Naive thymus-derived CD4-positive, alpha-beta T cell (primary cell): ENCODE results near the gene ACTG2. TPM values are rescaled to one million over a fixed set of nuclear protein-coding genes. Genes with fewer than 3 reads are reported as not detected.
A peak's percentile ranks its signal among the peaks of the same experiment; 100 is the strongest.

Experiments used
- ATAC-seq: fragments of 150-1000 bp; cut with Tn5 transposase; 2 replicates; pipeline ENCODE4 v1.10.0; 2021; ENCODE audit warnings: mild to moderate bottlenecking, moderate library complexity
- CTCF ChIA-PET: fragments of 350-600 bp; sonication (Branson Sonifier 250); formaldehyde crosslinking; loops from one replicate; lab custom pipeline; 2021; ENCODE audit warnings: antibody characterized with exemption; lab: Charles Lee
- POLR2A ChIA-PET: fragments of 350-600 bp; sonication (Branson Sonifier 250); formaldehyde crosslinking; loops from one replicate; lab custom pipeline; 2021; ENCODE audit warnings: antibody characterized with exemption, inconsistent platforms; lab: Charles Lee
- DNase-seq, 9 donors: peaks; one replicate each; pipeline versions ENCODE4 v3.0.0 to v3.0.0-alpha.2; 2020 to 2022; ENCODE audit warnings: mixed read lengths in 1 of 9
- H3K27ac ChIP-seq: one replicate; pipeline ENCODE4 v1.7.0; 2013; ENCODE audit warnings: mild to moderate bottlenecking, low read depth, low read length, moderate library complexity
- H3K27me3 ChIP-seq, 2 donors: one replicate each; pipeline ENCODE4 v1.7.0; 2013; ENCODE audit warnings: low read length in 2 of 2, mild to moderate bottlenecking in 2 of 2, moderate library complexity in 2 of 2; ENCODE audit not compliant: control insufficient read depth in 2 of 2, insufficient read depth in 2 of 2
- H3K36me3 ChIP-seq, 3 experiments: 1 replicate in 2 of 3; 2 replicates in 1 of 3; pipeline ENCODE4 v1.7.0; 2013; ENCODE audit warnings: low read length in 3 of 3, mild to moderate bottlenecking in 3 of 3, moderate library complexity in 1 of 3; ENCODE audit not compliant: insufficient read depth in 3 of 3, control insufficient read depth in 2 of 3
- H3K4me1 ChIP-seq, 2 donors: one replicate each; pipeline ENCODE4 v1.7.0; 2013; ENCODE audit warnings: low read length in 2 of 2, mild to moderate bottlenecking in 2 of 2, moderate library complexity in 1 of 2; ENCODE audit not compliant: control insufficient read depth in 2 of 2, insufficient read depth in 2 of 2
- H3K4me3 ChIP-seq: 2 replicates; pipeline ENCODE4 v1.7.0; 2013; ENCODE audit warnings: mild to moderate bottlenecking, low read length
- H3K9me3 ChIP-seq, 3 experiments: 1 replicate in 2 of 3; 2 replicates in 1 of 3; pipeline ENCODE4 v1.7.0; 2013; ENCODE audit warnings: low read length in 3 of 3; ENCODE audit not compliant: control insufficient read depth in 2 of 3
- H3K27ac Mint-ChIP-seq, 9 donors: one replicate each; pipeline ENCODE4 v1.8.0; 2020 to 2022; ENCODE audit warnings: mixed read lengths in 9 of 9, mild to moderate bottlenecking in 8 of 9, moderate library complexity in 5 of 9, inconsistent platforms in 2 of 9
- H3K27me3 Mint-ChIP-seq, 5 donors: one replicate each; pipeline ENCODE4 v1.8.0; 2021 to 2022; ENCODE audit warnings: mixed read lengths in 5 of 5, mild to moderate bottlenecking in 1 of 5
- H3K36me3 Mint-ChIP-seq, 5 donors: one replicate each; pipeline ENCODE4 v1.8.0; 2020 to 2022; ENCODE audit warnings: mixed read lengths in 5 of 5, mild to moderate bottlenecking in 3 of 5, inconsistent platforms in 1 of 5
- H3K4me1 Mint-ChIP-seq, 7 donors: one replicate each; pipeline ENCODE4 v1.8.0; 2020 to 2022; ENCODE audit warnings: mixed read lengths in 7 of 7, mild to moderate bottlenecking in 3 of 7, inconsistent platforms in 1 of 7
- H3K4me3 Mint-ChIP-seq, 10 donors: one replicate each; pipeline ENCODE4 v1.8.0; 2020 to 2022; ENCODE audit warnings: mild to moderate bottlenecking in 10 of 10, mixed read lengths in 10 of 10, moderate library complexity in 6 of 10, inconsistent platforms in 2 of 10
- H3K9me3 Mint-ChIP-seq, 11 donors: one replicate each; pipeline ENCODE4 v1.8.0; 2020 to 2022; ENCODE audit warnings: mixed read lengths in 11 of 11, mild to moderate bottlenecking in 4 of 11, inconsistent platforms in 1 of 11, moderate library complexity in 1 of 11
- intact Hi-C, 2 donors: fragments of 100-400 bp; cut with micrococcal nuclease; formaldehyde crosslinking; loops; one replicate each; pipeline ENCODE4 v1.15.1; 2023
- polyA plus RNA-seq, 2 donors: library from polyadenylated mRNA; unstranded; fragments of 300-500 nt; fragmentation: Illumina TruSeq; gene quantifications; one replicate each; pipeline ENCODE4 v1.2.3, GENCODE V29; 2021
- total RNA-seq, 6 experiments: library from RNA in 5 of 6; stranded (reverse) in 5 of 6; gene quantifications; 1 replicate in 5 of 6; 2 replicates in 1 of 6; pipeline ENCODE4 v1.2.3 and lab custom pipeline; 2021 to 2026

Gene ACTG2
- total and polyA plus RNA-seq, 7 experiments from 2014 or later = not detected

- Histone ChIP-seq H3K36me3 (peaks cover 0 to 3% (median 0%) of the 10 kb centered on the region in 3 experiments), H3K4me3 (peak within 1 kb of the TSS; percentile 87), H3K9me3 (no peaks in the 10 kb centered on the region), H3K27me3 (no peaks in the 10 kb centered on the region), H3K4me1 (peaks cover 37 to 41% of the 10 kb centered on the region in 2 donors), H3K27ac (peak within 1 kb of the TSS; percentile 98)
- Mint-ChIP-seq H3K27me3 (no peaks in the 10 kb centered on the region), H3K36me3 (peaks cover 4 to 22% (median 15%) of the 10 kb centered on the region in 5 donors), H3K4me1 (peaks cover 35 to 57% (median 52%) of the 10 kb centered on the region in 7 donors), H3K9me3 (peaks cover 0 to 3% (median 0%) of the 10 kb centered on the region in 11 donors), H3K27ac (peak within 1 kb of the TSS; percentile 79 to 99 (median 98)), H3K4me3 (peak within 1 kb of the TSS; percentile 80 to 97 (median 92))
- peak; percentile 81 to 99 (median 98) for DNase-seq
- ChIA-PET POLR2A (interaction anchor here (0.7 to 1.9 kb wide), 15 partner anchors 9 to 252 kb away, joined by 3 to 8 read pairs (median 4); partner anchors contain the start of genes MOB1A and STAMBP), CTCF (interaction anchor here (0.6 kb wide), 1 partner anchor 42 kb away, joined by 6 read pairs; no protein-coding TSS in a partner anchor)
- peak; percentile 99 for ATAC-seq
- intact Hi-C loops = loop anchor here (1.0 to 10.0 kb wide), 25 partner anchors 18 to 918 kb away; partner anchors contain the start of genes BOLA3 (in 2 of the 2), MTHFD2 (in 2 of the 2), STAMBP (in 2 of the 2) and TPRKB (in 2 of the 2)
These were observed 33.9 kb downstream of the ACTG2 start, which contains the start of gene DGUOK for GRCh38 chr2:73926493-73927327. DGUOK (plus strand) TSS chr2:73926880; CDS start chr2:73926911, 31 bp downstream.

- ChIA-PET POLR2A (interaction anchor here (0.7 to 1.9 kb wide), 16 partner anchors 8 to 494 kb away, joined by 3 to 8 read pairs (median 4); partner anchors contain the start of genes MOB1A and STAMBP), CTCF (interaction anchor here (0.6 kb wide), 1 partner anchor 41 kb away, joined by 6 read pairs; no protein-coding TSS in a partner anchor)
- intact Hi-C loops = loop anchor here (1.0 to 10.0 kb wide), 17 partner anchors 21 to 917 kb away; partner anchors contain the start of genes MTHFD2 (in 2 of the 2), ALMS1 (in 1 of the 2), AUP1 (in 1 of the 2) and BOLA3 (in 1 of the 2)
- peaks cover 6 to 28% (median 22%) of the 10 kb centered on the region in 5 donors for H3K36me3 Mint-ChIP-seq
- H3K4me1 Mint-ChIP-seq = peaks cover 42 to 63% (median 59%) of the 10 kb centered on the region in 7 donors
- H3K4me1 ChIP-seq = peaks cover 39 to 46% of the 10 kb centered on the region in 2 donors
- H3K9me3 Mint-ChIP-seq = peaks cover 0 to 3% (median 0%) of the 10 kb centered on the region in 11 donors
- H3K4me3 ChIP-seq = peak overlapping the region; percentile 87
- H3K9me3 ChIP-seq = no peaks in the 10 kb centered on the region
- H3K27me3 Mint-ChIP-seq = no peaks in the 10 kb centered on the region
- peak overlapping the region; percentile 98 for H3K27ac ChIP-seq
- peak overlapping the region; percentile 79 to 99 (median 98) for H3K27ac Mint-ChIP-seq
- ATAC-seq (no peak), DNase-seq (no peak)
- peak overlapping the region; percentile 80 to 97 (median 92) for H3K4me3 Mint-ChIP-seq
- no peaks in the 10 kb centered on the region for H3K27me3 ChIP-seq
- peaks cover 0 to 7% (median 0%) of the 10 kb centered on the region in 3 experiments for H3K36me3 ChIP-seq
These were observed 34.5 kb downstream of the ACTG2 start for GRCh38 chr2:73927344-73927743.

- ATAC-seq = no peak
- Histone ChIP-seq H3K27ac (peak overlapping the region; percentile 98), H3K27me3 (no peaks in the 10 kb centered on the region), H3K36me3 (peaks cover 0 to 18% (median 8%) of the 10 kb centered on the region in 3 experiments), H3K9me3 (no peaks in the 10 kb centered on the region), H3K4me1 (peaks cover 39 to 49% of the 10 kb centered on the region in 2 donors), H3K4me3 (peak overlapping the region; percentile 11)
- Mint-ChIP-seq H3K27ac (peak overlapping the region in 8 of 9 donors; percentile 63 to 99 (median 89)), H3K4me1 (peaks cover 46 to 79% (median 73%) of the 10 kb centered on the region in 7 donors), H3K9me3 (peaks cover 0 to 3% (median 0%) of the 10 kb centered on the region in 11 donors), H3K27me3 (no peaks in the 10 kb centered on the region), H3K4me3 (peak overlapping the region; percentile 68 to 92 (median 80)), H3K36me3 (peaks cover 6 to 34% (median 23%) of the 10 kb centered on the region in 5 donors)
- no peak for DNase-seq
- ChIA-PET POLR2A (interaction anchor here (0.7 to 1.1 kb wide), 3 partner anchors 57 to 103 kb away, joined by 3 to 4 read pairs (median 3); no protein-coding TSS in a partner anchor), CTCF (interaction anchor here (0.7 kb wide), 1 partner anchor 57 kb away, joined by 3 read pairs; no protein-coding TSS in a partner anchor)
- intact Hi-C loops = loop anchor here (5.0 to 10.0 kb wide), 3 partner anchors 542 to 916 kb away; partner anchors contain the start of genes ALMS1 (in 1 of the 2), AUP1 (in 1 of the 2), DQX1 (in 1 of the 2) and HTRA2 (in 1 of the 2)
These were observed 36.1 kb downstream of the ACTG2 start for GRCh38 chr2:73928963-73929347.

- Mint-ChIP-seq H3K9me3 (peaks cover 0 to 3% (median 0%) of the 10 kb centered on the region in 11 donors), H3K27me3 (no peaks in the 10 kb centered on the region), H3K4me3 (peak overlapping the region in 6 of 10 donors; percentile 16 to 87 (median 56)), H3K4me1 (peaks cover 50 to 86% (median 80%) of the 10 kb centered on the region in 7 donors), H3K36me3 (peaks cover 6 to 34% (median 23%) of the 10 kb centered on the region in 5 donors), H3K27ac (peak overlapping the region in 6 of 9 donors; percentile 60 to 99 (median 90))
- Histone ChIP-seq H3K4me3 (no peak overlapping the region), H3K36me3 (peaks cover 0 to 18% (median 8%) of the 10 kb centered on the region in 3 experiments), H3K9me3 (no peaks in the 10 kb centered on the region), H3K27me3 (no peaks in the 10 kb centered on the region), H3K27ac (peak overlapping the region; percentile 47), H3K4me1 (peaks cover 39 to 49% of the 10 kb centered on the region in 2 donors)
- ATAC-seq (no peak), DNase-seq (no peak)
- intact Hi-C loops = no loop called here
- ChIA-PET CTCF (interaction anchor here (1.0 kb wide), 1 partner anchor 138 kb away, joined by 3 read pairs; no protein-coding TSS in a partner anchor), POLR2A (interaction anchor here (0.6 to 1.2 kb wide), 4 partner anchors 8 to 58 kb away, joined by 3 to 4 read pairs (median 4); no protein-coding TSS in a partner anchor)
These were observed 37.6 kb downstream of the ACTG2 start for GRCh38 chr2:73930386-73930785.

GRCh38 chr2:73931531-73932500 lies 39.0 kb downstream of the ACTG2 start:
- H3K36me3 Mint-ChIP-seq = peaks cover 6 to 37% (median 23%) of the 10 kb centered on the region in 5 donors
- peaks cover 0 to 1% (median 0%) of the 10 kb centered on the region in 11 donors for H3K9me3 Mint-ChIP-seq
- Histone ChIP-seq H3K27me3 (no peaks in the 10 kb centered on the region), H3K4me1 (peaks cover 34 to 44% of the 10 kb centered on the region in 2 donors), H3K27ac (no peak overlapping the region), H3K36me3 (peaks cover 0 to 20% (median 8%) of the 10 kb centered on the region in 3 experiments), H3K9me3 (no peaks in the 10 kb centered on the region), H3K4me3 (no peak overlapping the region)
- ATAC-seq (peak; percentile 59), DNase-seq (peak in 1 of 9 donors; percentile 53)
- intact Hi-C loops = no loop called here
- peak overlapping the region; percentile 28 to 84 (median 67) for H3K27ac Mint-ChIP-seq
- peak overlapping the region; percentile 18 to 81 (median 57) for H3K4me3 Mint-ChIP-seq
- H3K4me1 Mint-ChIP-seq = peaks cover 58 to 91% (median 83%) of the 10 kb centered on the region in 7 donors
- POLR2A ChIA-PET = no interaction called here
- H3K27me3 Mint-ChIP-seq = no peaks in the 10 kb centered on the region
- CTCF ChIA-PET = no interaction called here
